H1 (cell line): ENCODE data around the gene ATOH7. TPM values are rescaled to one million over a fixed set of nuclear protein-coding genes. Genes with fewer than 3 reads are reported as not detected.

ENCODE experiments used
- CTCF ChIA-PET: fragments of 300-600 bp; sonication (Branson Sonifier 250); formaldehyde crosslinking; loops from one replicate; lab custom pipeline; 2021; ENCODE audit not compliant: partially characterized antibody; lab: Charles Lee
- POLR2A ChIA-PET: fragments of 300-600 bp; sonication (Branson Sonifier 250); formaldehyde crosslinking; loops from one replicate; lab custom pipeline; 2021; ENCODE audit warnings: inconsistent platforms; ENCODE audit not compliant: partially characterized antibody; lab: Charles Lee
- DNase-seq, 2 experiments: peaks; one replicate each; pipeline versions ENCODE4 v3.0.0 to v3.0.0-alpha.2; 2010 to 2022; ENCODE audit warnings: low spot score in 2 of 2, low read depth in 1 of 2, mixed read lengths in 1 of 2
- FAIRE-seq: peaks from 2 replicates; lab custom pipeline; 2011; peaks lifted over from hg19 to GRCh38; lab: Jason Lieb, UNC
- H2AFZ ChIP-seq: 2 replicates; pipeline ENCODE4 v1.8.1; 2012; ENCODE audit warnings: low read length, inconsistent platforms
- H2AK5ac ChIP-seq: 2 replicates; pipeline ENCODE4 v1.6.1; 2013; ENCODE audit warnings: low read depth, low read length
- H2BK120ac ChIP-seq: replicated peaks from 2 replicates; pipeline ENCODE3; 2013; ENCODE audit warnings: low read depth, low read length, inconsistent platforms
- H2BK12ac ChIP-seq: 2 replicates; pipeline ENCODE4 v1.6.1; 2013; ENCODE audit warnings: low read depth, low read length
- H2BK15ac ChIP-seq: 2 replicates; pipeline ENCODE4 v1.6.1; 2013; ENCODE audit warnings: low read length
- H2BK20ac ChIP-seq: 2 replicates; pipeline ENCODE4 v1.6.1; 2013; ENCODE audit warnings: low read length
- H2BK5ac ChIP-seq: 2 replicates; pipeline ENCODE4 v1.6.1; 2013; ENCODE audit warnings: low read depth, low read length
- H3K14ac ChIP-seq: 2 replicates; pipeline ENCODE4 v1.6.1; 2013; ENCODE audit warnings: inconsistent platforms; ENCODE audit not compliant: insufficient read length
- H3K18ac ChIP-seq: 2 replicates; pipeline ENCODE4 v1.6.1; 2013; ENCODE audit warnings: low read length; ENCODE audit errors: extremely low read depth
- H3K23ac ChIP-seq: 2 replicates; pipeline ENCODE4 v1.6.1; 2013; ENCODE audit warnings: inconsistent platforms; ENCODE audit not compliant: insufficient read length
- H3K23me2 ChIP-seq: 2 replicates; pipeline ENCODE4 v1.6.1; 2013; ENCODE audit warnings: low read depth, low read length
- H3K27ac ChIP-seq: 2 replicates; pipeline ENCODE4 v1.6.1; 2011; ENCODE audit warnings: low read depth, low read length, inconsistent platforms
- H3K27me3 ChIP-seq, 4 experiments: replicated peaks in 1 of 4; 1 replicate in 1 of 4; 2 replicates in 3 of 4; pipeline versions ENCODE4 v1.6.1 to v1.8.1; 2011 to 2013; ENCODE audit warnings: low read length in 3 of 4, mild to moderate bottlenecking in 3 of 4, inconsistent platforms in 2 of 4, mixed read lengths in 2 of 4, moderate library complexity in 1 of 4; ENCODE audit not compliant: control insufficient read depth in 3 of 4, insufficient read depth in 3 of 4; ENCODE audit errors: extremely low read depth in 1 of 4
- H3K36me3 ChIP-seq, 4 experiments: 2 replicates each; pipeline versions ENCODE4 v1.6.1 to v1.8.1; 2011 to 2013; ENCODE audit warnings: mild to moderate bottlenecking in 4 of 4, low read length in 3 of 4, moderate library complexity in 2 of 4, control low read depth in 1 of 4, inconsistent platforms in 1 of 4; ENCODE audit not compliant: insufficient read depth in 4 of 4, control insufficient read depth in 2 of 4
- H3K4ac ChIP-seq: replicated peaks from 2 replicates; pipeline ENCODE3; 2013; ENCODE audit warnings: low read length, low read depth, mixed read lengths, inconsistent platforms; ENCODE audit not compliant: insufficient read length
- H3K4me1 ChIP-seq, 4 experiments: replicated peaks in 1 of 4; 1 replicate in 1 of 4; 2 replicates in 3 of 4; pipeline versions ENCODE4 v1.6.1 to v1.8.1; 2011 to 2013; ENCODE audit warnings: low read length in 3 of 4, inconsistent platforms in 2 of 4, mixed read lengths in 1 of 4; ENCODE audit not compliant: insufficient read depth in 4 of 4, control insufficient read depth in 3 of 4
- H3K4me2 ChIP-seq, 2 experiments: 2 replicates each; pipeline versions ENCODE4 v1.6.1 to v1.8.1; 2011 to 2013; ENCODE audit warnings: low read depth in 2 of 2, low read length in 2 of 2, control low read depth in 1 of 2, inconsistent platforms in 1 of 2, mild to moderate bottlenecking in 1 of 2; ENCODE audit not compliant: insufficient read depth in 1 of 2
- H3K4me3 ChIP-seq, 4 experiments: fragments of 200-600, 300-600 bp in 1 of 4; sonication (generic), shearing (Covaris generic), sonication (Bioruptor Twin) in 1 of 4; 2 replicates each; pipeline versions ENCODE4 v1.5.1 to v1.8.1; 2011 to 2016; ENCODE audit warnings: low read length in 4 of 4, low read depth in 3 of 4, control low read depth in 2 of 4, inconsistent platforms in 2 of 4, mild to moderate bottlenecking in 2 of 4, mixed read lengths in 1 of 4, moderate library complexity in 1 of 4; ENCODE audit not compliant: insufficient read depth in 2 of 4; ENCODE audit errors: extremely low read depth in 1 of 4
- H3K56ac ChIP-seq: replicated peaks from 2 replicates; pipeline ENCODE3; 2013; ENCODE audit warnings: low read depth, mild to moderate bottlenecking, mixed read lengths, low read length, inconsistent platforms; ENCODE audit not compliant: insufficient read length
- H3K79me1 ChIP-seq: 2 replicates; pipeline ENCODE4 v1.6.1; 2013; ENCODE audit warnings: low read depth, low read length, control low read depth
- H3K79me2 ChIP-seq, 2 experiments: 2 replicates each; pipeline versions ENCODE4 v1.6.1 to v1.8.1; 2012 to 2013; ENCODE audit warnings: low read length in 2 of 2, mild to moderate bottlenecking in 2 of 2, inconsistent platforms in 1 of 2; ENCODE audit not compliant: insufficient read depth in 2 of 2, control insufficient read depth in 1 of 2
- H3K9ac ChIP-seq, 4 experiments: replicated peaks in 1 of 4; 1 replicate in 1 of 4; 2 replicates in 3 of 4; pipeline versions ENCODE4 v1.6.1 to v1.8.1; 2011 to 2013; ENCODE audit warnings: low read depth in 3 of 4, low read length in 3 of 4, control low read depth in 2 of 4, mild to moderate bottlenecking in 2 of 4, moderate library complexity in 2 of 4, inconsistent platforms in 1 of 4; ENCODE audit errors: extremely low read depth in 1 of 4
- H3K9me3 ChIP-seq, 2 experiments: 2 replicates each; pipeline versions ENCODE4 v1.6.1 to v1.8.1; 2012 to 2013; ENCODE audit warnings: mild to moderate bottlenecking in 2 of 2, moderate library complexity in 2 of 2, control low read depth in 1 of 2, inconsistent platforms in 1 of 2, low read depth in 1 of 2, low read length in 1 of 2, mixed read lengths in 1 of 2; ENCODE audit not compliant: insufficient read depth in 2 of 2
- H4K20me1 ChIP-seq, 2 experiments: replicated peaks in 1 of 2; 2 replicates each; pipeline versions ENCODE3 to v1.8.1; 2011 to 2013; ENCODE audit warnings: inconsistent platforms in 2 of 2, low read length in 2 of 2, mild to moderate bottlenecking in 1 of 2; ENCODE audit not compliant: insufficient read depth in 2 of 2, control insufficient read depth in 1 of 2
- H4K5ac ChIP-seq: 2 replicates; pipeline ENCODE4 v1.6.1; 2013; ENCODE audit warnings: low read length, low read depth, mixed read lengths, inconsistent platforms; ENCODE audit not compliant: insufficient read length
- H4K8ac ChIP-seq: 2 replicates; pipeline ENCODE4 v1.8.0; 2013; ENCODE audit warnings: mild to moderate bottlenecking, moderate library complexity, low read length, inconsistent platforms; ENCODE audit not compliant: insufficient read depth; ENCODE audit errors: extremely low read depth
- H4K91ac ChIP-seq: replicated peaks from 2 replicates; pipeline ENCODE3; 2013; ENCODE audit warnings: low read length, mixed read lengths, inconsistent platforms; ENCODE audit not compliant: insufficient read length
- BCL11A ChIP-seq, 2 experiments: IDR thresholded peaks; one replicate each; pipeline ENCODE4 v1.6.1; 2011; ENCODE audit warnings: low read depth in 2 of 2, low read length in 2 of 2, mild to moderate bottlenecking in 2 of 2
- CHD1 ChIP-seq: IDR thresholded peaks from 2 replicates; pipeline ENCODE4 v1.6.1; 2012; ENCODE audit warnings: low read depth, low read length, improper control_type of control experiment
- CREB1 ChIP-seq: IDR thresholded peaks from 2 replicates; pipeline ENCODE4 v1.6.1; 2012; ENCODE audit warnings: inconsistent platforms
- EZH2 ChIP-seq: fragments of 200-600 bp; sonication (generic); IDR thresholded peaks from 2 replicates; pipeline ENCODE4 v1.7.1; 2012; ENCODE audit warnings: low read depth, mild to moderate bottlenecking, moderate library complexity, low read length, inconsistent platforms; ENCODE audit not compliant: severe bottlenecking
- GTF2F1 ChIP-seq: IDR thresholded peaks from 2 replicates; pipeline ENCODE4 v1.6.1; 2012; ENCODE audit warnings: low read depth, low read length, improper control_type of control experiment, borderline replicate concordance
- JUND ChIP-seq: IDR thresholded peaks from 2 replicates; pipeline ENCODE4 v1.6.1; 2011; ENCODE audit warnings: mild to moderate bottlenecking, improper control_type of control experiment, low read length
- KDM1A ChIP-seq: fragments of 200-600, 300-600 bp; sonication (generic); IDR thresholded peaks from 2 replicates; pipeline ENCODE4 v1.7.1; 2016; ENCODE audit warnings: mild to moderate bottlenecking, low read length, borderline replicate concordance
- MAFK ChIP-seq: IDR thresholded peaks from 2 replicates; pipeline ENCODE4 v1.6.1; 2012; ENCODE audit warnings: low read depth, mild to moderate bottlenecking, improper control_type of control experiment, low read length
- RBBP5 ChIP-seq: IDR thresholded peaks from 2 replicates; pipeline ENCODE4 v1.7.1; 2012; ENCODE audit warnings: low read depth, mild to moderate bottlenecking, inconsistent platforms, low read length, moderate library complexity, borderline replicate concordance
- RFX5 ChIP-seq: IDR thresholded peaks from 2 replicates; pipeline ENCODE4 v1.6.1; 2011; ENCODE audit warnings: low read depth, low read length, improper control_type of control experiment, borderline replicate concordance
- SIN3A ChIP-seq, 2 experiments: IDR thresholded peaks in 1 of 2; conservative IDR thresholded peaks in 1 of 2; 2 replicates each; pipeline ENCODE4 v1.6.1; 2011 to 2012; ENCODE audit warnings: low read length in 2 of 2, improper control_type of control experiment in 1 of 2, low read depth in 1 of 2, mild to moderate bottlenecking in 1 of 2
- TAF1 ChIP-seq: IDR thresholded peaks from 2 replicates; pipeline ENCODE4 v1.6.1; 2011; ENCODE audit warnings: mild to moderate bottlenecking, low read depth, low read length
- TBP ChIP-seq: IDR thresholded peaks from 2 replicates; pipeline ENCODE4 v1.6.1; 2011; ENCODE audit warnings: low read depth, low read length, improper control_type of control experiment
- WGBS, 2 experiments: shearing (Covaris generic) in 1 of 2; methylation state at CpG; one replicate each; pipeline versions ENCODE4 v1.1.6 to v1.1.7; 2013 to 2015; ENCODE audit warnings: low lambda C conversion rate in 2 of 2, mixed read lengths in 2 of 2, inconsistent platforms in 1 of 2, low coverage in 1 of 2, missing lambda C conversion rate in 1 of 2; ENCODE audit not compliant: insufficient replicate concordance in 2 of 2, insufficient coverage in 1 of 2, insufficient read length in 1 of 2; ENCODE audit errors: extremely low coverage in 1 of 2, missing lambda C conversion rate in 1 of 2; 5-methylcytosine and 5-hydroxymethylcytosine counted together
- polyA plus RNA-seq, 7 experiments: library from polyadenylated mRNA; depleted of rRNA in 3 of 7; stranded (reverse) in 5 of 7; unstranded in 2 of 7; fragments of >200 nt in 5 of 7; fragments of 200-250 nt in 2 of 7; gene quantifications; 1 replicate in 5 of 7; 2 replicates in 1 of 7; 4 replicates in 1 of 7; pipeline versions ENCODE4 v1.2.1 to v1.2.3, GENCODE V29; 2011 to 2013; ENCODE audit warnings: missing spikeins in 2 of 7, mixed read lengths in 2 of 7
- total RNA-seq: library from RNA; stranded (reverse); fragmentation: NEBNext Ultra II Directional; extraction: Animal tissue kit (Norgen Biotek cat#: 25700); gene quantifications from 2 replicates; pipeline ENCODE4 v1.2.1, GENCODE V29; 2021

Gene ATOH7
- total and polyA plus RNA-seq, 2 of the 8 experiments (the other 6 are each of a cell fraction or from before 2014, with no cell fraction given) = 0.39 to 1.0 TPM

GRCh38 chr10:68249297-68249696, 17.4 kb upstream of the ATOH7 start:
- ChIA-PET CTCF (interaction anchor here (0.8 to 4.4 kb wide), 6 partner anchors 12 to 100 kb away, joined by 3 to 17 read pairs (median 4); no protein-coding TSS in a partner anchor), POLR2A (interaction anchor here (5.9 kb wide), 1 partner anchor 84 kb away, joined by 27 read pairs; the partner anchor contains the start of genes HNRNPH3 and PBLD)
- Histone ChIP-seq H3K9me3 (no peaks in the 10 kb centered on the region), H3K4me1 (peaks cover 0 to 11% (median 6%) of the 10 kb centered on the region in 4 experiments; a peak in 3 of 7 replicates), H3K9ac (no peak overlapping the region), H3K23me2 (no peaks in the 10 kb centered on the region), H3K4me2 (no peak overlapping the region), H4K91ac (no peak overlapping the region), H2BK20ac (no peak overlapping the region), H4K20me1 (no peaks in the 10 kb centered on the region), H3K14ac (no peak overlapping the region), H2AFZ (no peak overlapping the region), H2AK5ac (no peak overlapping the region), H2BK15ac (no peak overlapping the region), H3K18ac (no peak overlapping the region), H3K56ac (no peak overlapping the region), H3K27ac (no peak overlapping the region), H4K8ac (no peak overlapping the region), H3K4ac (no peak overlapping the region), H3K79me2 (no peaks in the 10 kb centered on the region), H3K27me3 (no peaks in the 10 kb centered on the region), H3K4me3 (no peak overlapping the region), H3K36me3 (no peaks in the 10 kb centered on the region), H3K23ac (no peak overlapping the region), H2BK12ac (no peak overlapping the region), H3K79me1 (no peaks in the 10 kb centered on the region), H2BK5ac (no peak overlapping the region), H2BK120ac (no peak overlapping the region), H4K5ac (no peak overlapping the region)
- WGBS, 2 experiments = 91% methylated on average over 4 of the region's 4 CpGs; no CpG with 5 or more reads in 1 of the 2 experiments
- TF ChIP-seq RBBP5 (no peak), TBP (no peak), CHD1 (no peak), GTF2F1 (no peak), KDM1A (no peak), CREB1 (no peak), MAFK (no peak), BCL11A (IDR thresholded peaks at IDR 0.05; ENCODE audit: low read depth in 2 of 2, low read length in 2 of 2) (no peak), RFX5 (no peak), SIN3A (conservative IDR thresholded peaks at IDR 0.05 in 1 of 2, IDR thresholded peaks at IDR 0.05 in 1 of 2; ENCODE audit: low read depth in 1 of 2, low read length in 2 of 2) (no peak), TAF1 (no peak), JUND (no peak), EZH2 (no peak)
- no peak for DNase-seq
- no peak for FAIRE-seq
